HG03045 (cell line): ENCODE results near the gene NME4.

Source experiments
- ATAC-seq: cut with Tn5 transposase; IDR thresholded peaks from one replicate; pipeline ENCODE4 v1.9.1; 2021; ENCODE audit warnings: mild to moderate bottlenecking, moderate library complexity; ENCODE audit not compliant: unreplicated experiment

Gene NME4

DNA sequence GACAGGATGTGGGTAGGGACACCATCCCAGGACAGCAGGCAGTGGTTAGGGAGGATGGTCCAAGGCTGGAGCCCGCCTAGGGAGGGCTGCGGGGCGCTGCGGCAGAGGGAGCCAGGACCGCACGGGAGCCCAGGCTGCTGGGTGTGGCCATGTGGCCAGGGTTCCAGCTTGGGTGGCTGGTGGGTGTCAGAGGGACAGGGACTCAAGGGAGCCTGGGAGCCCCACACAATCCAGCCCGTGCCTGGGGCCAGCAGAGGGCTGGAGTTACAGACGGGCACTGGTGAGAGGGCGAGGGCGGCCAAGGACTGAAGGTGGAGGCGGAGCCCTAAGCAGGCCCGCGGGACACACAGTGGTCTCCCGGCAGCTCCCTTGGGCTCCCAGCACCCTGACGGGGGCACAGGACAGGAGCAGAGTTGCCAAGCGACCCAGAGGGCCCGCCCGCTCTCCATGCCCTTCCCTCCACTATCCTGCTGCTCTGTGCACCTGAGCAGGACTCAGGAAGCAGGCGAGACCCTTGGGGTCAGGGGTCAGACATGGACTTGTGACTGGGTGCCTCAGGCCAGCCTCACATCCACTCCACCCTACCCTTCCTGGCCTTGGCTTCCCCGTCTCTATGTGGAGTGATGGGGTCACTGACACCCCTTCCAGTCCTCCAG is 33.8 kb upstream of the NME4 start:
- no peak for ATAC-seq

DNA sequence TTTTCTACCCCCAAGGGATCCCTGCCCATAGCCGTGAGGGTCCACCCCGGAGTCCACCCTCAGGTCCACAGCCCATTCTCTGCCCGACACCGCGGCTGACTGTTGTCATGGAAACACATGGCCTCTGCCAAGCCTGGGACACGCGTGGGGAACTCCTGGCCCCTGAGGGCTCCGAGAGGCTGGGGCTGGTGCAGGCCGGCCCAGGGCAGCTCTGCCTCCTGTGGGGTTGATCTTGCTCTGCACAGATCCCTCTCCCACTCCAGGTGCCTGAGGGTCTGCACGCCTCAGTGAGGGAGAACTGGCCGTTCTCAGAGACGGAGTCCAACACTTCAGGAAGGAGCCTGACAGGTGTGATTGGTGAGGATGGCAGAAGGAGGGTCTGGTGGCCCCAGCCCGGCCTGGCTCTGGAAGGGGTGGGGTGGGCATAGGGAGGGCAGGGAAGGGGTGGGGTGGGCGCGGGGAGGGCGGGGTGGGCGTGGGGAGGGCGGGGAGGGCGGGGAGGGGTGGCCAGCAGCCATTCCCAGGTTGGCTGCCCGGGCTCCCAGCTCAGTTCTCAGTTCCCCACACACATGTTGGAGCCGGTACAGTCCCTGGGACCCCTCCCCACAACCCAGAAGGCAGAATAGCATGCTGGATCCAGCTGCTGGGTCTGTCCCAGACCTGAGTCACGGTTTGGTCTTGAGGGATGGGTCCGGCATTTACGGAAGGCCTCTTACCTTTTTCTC is 33.1 kb upstream of the NME4 start:
- ATAC-seq: no peak

DNA sequence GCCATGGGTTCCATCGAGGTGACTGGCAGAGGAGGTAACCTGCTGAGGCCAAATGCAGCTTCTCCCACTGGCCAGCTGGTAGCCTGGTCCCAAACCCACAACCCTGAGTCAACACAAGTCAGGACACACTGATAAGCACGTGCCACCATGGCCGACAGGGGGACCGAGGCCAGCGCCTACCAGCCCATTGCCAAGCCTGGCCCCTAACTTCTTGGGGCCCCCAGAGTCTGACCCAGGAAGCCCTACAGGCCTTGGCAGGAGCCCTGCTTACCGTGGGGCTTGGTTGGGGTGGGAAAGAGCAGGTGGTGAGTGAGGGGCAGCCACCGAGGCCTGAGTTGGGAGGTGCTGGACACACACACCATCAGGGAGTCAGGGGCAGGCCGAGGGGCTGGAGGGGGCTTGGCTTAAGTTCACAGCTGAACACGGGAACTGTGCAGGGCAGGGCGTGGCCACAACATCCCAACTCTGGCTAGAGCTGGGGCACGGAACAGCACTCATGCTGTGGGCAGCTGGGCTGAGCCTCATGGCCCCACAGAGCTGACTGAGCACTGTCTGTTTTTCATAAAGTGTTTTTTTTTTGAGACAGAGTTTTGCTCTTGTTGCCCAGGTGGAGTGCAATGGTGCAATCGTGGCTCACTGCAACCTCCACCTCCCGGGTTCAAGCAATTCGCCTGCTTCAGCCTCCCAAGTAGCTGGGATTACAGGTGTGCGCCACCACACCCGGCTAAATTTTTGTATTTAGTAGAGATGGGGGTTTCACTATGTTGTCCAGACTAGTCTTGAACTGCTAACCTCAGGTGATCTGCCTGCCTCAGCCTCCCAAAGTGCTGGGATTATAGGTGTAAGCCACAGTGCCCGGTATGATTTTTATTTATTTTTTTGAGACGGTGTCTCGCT is 32.2 kb upstream of the NME4 start:
- ATAC-seq: no peak

DNA sequence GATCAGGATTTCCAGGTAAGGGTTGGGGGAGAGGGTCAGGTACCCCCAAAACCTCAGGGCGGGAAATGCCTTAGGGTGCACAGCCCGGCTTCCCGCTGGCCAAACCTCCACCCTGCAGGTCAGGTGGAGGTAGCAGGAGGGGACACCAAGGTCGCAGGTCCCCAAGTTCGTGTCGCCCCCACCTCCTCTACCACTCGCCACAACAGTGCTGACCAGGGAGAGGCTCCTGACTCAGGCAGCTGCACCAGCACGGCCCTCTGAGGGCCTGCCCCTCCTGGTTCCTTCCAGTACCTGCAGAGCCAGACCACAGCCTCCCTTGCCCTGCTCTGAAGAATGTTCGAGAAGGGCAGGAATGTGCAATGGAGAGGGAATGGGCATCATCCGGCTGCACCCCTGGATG is 30.5 kb upstream of the NME4 start:
- ATAC-seq: no peak

DNA sequence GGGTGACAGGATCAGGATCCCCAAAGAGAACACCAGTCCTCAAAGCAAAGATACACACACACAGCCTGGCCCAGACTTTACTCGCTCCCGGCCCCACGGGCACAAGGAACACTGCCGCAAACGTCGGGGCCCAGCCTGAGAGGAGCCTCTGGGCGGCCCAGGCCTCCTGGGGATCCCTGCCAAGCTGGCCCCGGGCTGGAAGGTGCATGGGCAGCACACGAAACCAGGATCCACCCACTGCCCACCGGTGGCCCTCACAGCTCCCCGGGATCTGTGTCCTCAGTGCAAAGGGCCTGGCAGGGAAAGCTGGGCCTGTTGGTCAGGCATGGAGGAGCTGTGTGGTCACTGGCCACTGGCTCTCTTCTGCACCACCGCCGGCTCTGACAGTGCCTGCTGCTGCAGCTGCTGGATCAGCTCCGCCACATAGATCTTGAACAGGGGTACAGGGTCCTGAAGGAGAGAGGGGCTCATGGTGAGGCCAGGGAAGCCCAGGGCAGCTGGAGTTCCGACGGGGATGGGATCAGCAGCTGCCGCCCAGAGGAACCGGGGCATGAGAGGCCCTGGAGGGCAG is 29.6 kb upstream of the NME4 start:
- no peak for ATAC-seq

DNA sequence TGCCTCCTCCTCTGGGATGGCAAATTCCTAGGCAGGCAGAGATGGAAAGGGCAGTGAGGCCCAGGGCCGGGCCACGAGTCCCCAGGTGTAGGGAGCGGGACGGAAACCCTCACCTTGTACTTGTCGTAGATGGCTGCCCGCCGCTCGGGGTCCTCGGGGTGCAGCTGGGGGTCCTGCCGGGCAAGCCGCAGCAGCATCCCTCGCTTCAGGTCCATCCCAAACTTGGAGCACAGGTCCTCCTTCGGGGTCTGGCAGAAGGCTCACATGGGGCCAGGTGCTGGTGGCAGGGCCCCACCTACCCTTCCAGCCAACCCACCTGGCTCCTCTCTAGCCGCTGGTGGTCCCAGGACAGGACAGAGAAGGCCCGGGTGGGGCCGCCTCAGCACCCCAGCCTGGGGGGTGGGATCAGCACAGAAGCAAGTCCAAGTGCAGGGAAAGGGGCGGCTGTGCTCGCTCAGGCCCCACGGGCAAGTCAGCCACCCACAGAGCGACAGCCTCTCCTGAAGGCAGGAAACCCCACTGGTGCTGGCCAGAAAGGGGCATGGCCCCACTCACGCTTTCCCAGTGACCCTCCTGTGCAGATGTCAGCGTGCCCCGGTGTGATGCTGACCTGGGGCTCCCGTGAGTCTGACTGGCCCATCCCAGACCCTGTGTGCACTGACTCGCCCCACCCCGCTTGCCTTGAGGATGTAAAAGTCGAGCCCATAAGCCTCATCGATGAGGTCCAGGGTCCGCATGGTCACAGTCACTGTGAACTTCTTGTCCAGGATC is 28.4 kb upstream of the NME4 start:
- no peak for ATAC-seq

DNA sequence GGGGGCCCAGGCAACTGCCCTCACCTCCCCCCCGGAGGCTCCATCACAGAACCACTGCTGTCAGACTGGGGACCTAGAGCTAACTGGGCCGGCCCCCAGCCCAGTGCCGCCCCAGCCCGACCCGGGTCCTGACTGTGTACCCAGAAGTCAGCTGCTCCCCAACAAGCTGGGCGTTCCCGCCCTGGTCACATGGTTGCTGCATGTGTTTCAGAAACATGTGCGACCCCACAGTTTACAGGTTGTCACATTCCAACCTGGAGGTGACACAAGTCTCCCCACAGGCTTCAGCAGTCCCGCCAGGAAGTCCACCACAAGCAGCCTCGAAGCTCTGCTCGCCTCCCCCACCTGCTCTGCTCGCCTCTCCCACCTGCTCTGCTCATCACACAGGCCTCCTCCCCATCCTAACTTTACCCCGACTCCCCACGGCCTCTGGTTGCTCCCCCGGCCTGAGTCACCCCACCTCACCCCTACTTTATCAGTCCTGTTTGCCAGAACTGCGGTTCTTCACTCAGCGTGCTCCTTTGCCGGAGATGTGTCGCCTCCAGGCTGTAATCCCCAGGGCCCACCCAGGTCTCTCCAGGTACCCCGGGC is 27.6 kb upstream of the NME4 start:
- ATAC-seq: no peak

DNA sequence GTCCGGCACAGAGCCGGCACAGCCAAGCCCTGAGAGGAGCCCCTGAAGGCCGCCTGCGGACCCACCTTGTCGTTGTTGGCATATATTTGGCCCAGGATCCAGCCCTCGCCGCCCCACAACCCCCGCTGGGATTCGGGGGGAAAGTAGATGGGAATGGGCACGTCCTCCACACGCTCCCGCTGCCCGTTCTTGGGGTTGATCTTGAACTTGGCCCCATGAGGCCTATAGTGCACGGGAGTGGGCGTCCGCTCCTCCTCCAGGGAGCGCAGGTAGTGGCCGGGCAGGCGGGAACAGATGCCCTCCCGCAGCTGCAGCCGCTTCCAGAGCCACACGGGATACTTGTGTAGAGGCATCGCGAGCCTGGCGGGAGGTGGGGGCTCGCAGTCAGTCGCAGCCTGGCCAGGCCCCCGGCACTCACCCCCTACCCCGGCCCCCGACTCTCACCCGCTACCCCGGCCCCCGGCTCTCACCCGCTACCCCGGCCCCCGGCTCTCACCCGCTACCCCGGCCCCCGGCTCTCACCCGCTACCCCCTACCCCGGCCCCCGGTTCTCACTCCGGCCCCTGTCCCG is 27.0 kb upstream of the NME4 start:
- no peak for ATAC-seq

DNA sequence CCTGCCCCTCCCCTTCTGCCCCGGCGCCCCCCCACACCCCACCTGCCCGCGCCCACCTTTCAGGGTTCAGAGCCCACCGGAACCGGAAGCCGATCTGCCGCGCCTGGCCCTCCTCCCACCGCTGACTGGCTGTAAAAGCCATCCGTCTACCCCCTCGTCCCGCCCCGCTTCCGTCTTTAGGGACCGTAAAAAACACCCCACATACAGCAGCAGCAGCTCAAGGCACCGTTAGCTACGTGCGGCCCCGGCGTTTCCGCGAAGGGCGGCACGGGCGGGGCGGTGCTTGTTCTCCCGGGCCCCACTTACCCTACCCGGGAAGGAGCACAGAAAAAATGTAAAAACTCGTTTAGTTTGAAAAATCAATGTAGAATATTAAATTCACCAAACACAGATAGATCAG is 26.6 kb upstream of the NME4 start, which contains the start of gene MRPL28:
TSS of gene MRPL28 (minus strand) at position 96 of the 400 bp plus-strand sequence. CDS start 320 bp downstream, outside the sequence.
- ATAC-seq: peak; percentile 64

DNA sequence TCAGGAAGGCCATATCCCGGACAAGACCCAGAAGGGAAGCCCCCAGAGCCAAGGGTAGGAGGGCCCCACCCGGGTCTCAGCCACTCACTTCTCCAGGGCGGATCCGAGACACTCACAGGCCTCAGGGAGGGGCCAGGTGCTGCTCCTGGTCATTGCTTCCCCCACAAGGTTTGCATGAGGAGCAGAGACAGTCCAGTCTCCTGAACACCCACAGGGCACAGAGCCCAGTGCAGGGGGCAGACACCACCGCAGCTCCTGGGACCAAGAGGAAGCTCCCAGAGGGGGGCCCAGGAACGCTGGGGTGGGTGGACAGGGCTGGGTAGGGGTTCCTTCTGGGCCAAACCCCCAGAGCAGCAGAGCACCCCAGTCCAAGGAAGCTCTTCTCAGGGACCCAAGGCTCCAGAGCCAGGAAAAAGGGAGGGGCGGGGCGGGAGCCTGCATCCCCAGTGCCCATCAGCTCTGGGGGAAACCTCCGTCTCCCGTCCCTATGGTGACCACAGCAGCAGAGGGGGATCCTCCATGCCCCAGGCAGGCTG is 26.0 kb upstream of the NME4 start:
- ATAC-seq: no peak

DNA sequence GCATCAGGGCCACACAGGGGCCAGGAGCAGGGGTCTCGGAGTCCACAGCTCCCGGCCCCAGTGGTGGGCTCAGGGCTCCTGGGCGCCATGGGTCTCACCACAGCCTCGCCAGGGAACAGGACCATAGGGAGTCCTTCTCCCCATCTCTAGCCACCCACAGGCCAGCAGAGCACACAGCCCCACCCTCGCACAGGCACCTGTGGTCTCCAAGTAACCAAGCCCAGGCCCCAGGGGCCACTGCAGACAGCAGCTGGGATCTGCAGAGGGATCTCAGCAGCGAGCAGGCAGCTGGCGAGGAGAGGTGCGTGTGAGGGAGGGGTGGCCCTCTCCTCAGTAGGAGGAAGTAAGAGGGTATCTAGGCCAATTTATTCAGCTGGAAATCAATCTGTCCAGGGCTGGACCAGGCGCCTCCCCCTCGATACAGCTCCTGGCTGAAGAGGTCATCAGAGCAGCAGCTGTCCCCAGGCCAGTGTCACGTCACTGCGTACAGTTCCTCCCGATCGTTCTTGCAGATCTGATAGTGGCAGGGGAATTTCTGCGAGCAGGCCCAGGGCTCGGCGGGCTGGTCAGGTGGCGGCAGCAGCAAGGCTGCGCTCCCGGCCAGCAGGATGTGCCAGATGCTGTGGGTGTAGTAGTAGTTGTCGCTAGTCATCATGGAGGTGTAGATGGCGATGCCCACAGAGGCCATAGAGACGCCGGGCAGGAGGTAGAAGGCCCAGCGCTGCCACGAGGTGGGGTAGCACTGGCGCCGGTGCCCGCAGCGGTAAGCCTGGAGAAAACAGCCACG is 25.3 kb upstream of the NME4 start:
- ATAC-seq: no peak

DNA sequence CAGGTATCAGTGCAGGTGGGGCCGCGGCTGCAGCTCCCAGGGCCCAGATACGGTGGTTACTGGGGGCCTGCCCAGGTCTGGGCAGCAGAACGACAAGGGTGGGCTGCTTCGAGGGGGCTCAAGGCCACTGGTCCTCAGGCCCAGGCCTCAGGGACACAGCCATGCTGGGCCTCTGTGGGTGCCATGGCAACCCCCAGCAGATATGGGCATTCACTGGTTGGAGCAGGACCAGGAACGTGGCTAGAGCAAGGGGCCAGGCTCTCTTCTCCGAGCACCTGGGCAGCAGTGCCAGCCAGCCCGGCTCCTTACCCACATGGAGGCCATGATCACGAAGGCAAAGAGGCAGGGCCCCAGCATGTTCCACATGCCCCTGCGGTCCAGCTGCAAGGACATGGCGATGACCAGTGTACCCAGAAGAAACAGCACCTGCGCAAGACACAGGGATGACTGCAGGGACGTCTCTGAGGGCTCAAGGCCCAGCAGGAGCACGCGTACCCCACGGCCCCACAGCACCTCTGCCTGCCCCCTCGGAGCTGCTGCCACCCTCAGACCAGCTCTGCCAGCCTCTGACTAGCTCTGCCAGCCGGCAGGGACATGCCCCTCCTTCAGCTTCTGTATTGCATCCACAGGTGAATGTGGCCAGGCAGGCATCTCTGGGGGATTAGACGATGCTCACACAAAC is 24.6 kb upstream of the NME4 start:
- no peak for ATAC-seq

DNA sequence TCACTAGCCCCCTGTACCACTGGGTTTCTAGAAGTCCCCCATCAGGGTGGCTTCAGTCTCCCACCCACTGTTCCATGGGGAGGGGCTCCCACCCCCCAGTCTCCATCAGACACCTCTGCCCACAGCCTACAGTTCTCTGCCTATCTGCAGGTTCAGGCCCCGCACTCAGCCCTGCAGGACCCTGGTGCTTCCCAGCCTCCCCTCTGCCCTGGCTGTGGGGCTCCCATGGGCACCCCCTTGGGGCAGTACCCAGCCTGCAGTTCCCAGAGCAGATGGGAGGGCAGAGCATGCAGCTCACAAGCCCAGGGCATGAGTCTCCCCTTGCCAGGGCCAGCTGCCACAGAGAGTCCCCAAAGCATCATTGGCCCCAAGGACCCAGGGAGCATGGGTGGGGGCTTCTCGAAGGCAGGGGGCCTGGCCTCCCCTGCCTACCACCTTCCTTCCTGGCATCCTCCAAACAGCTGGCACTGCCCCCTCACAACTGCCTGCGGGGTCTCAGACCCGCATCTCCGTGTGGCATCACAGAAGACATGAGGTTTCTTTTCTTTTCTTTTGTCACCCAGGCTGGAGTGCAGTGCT is 23.9 kb upstream of the NME4 start:
- ATAC-seq: no peak

DNA sequence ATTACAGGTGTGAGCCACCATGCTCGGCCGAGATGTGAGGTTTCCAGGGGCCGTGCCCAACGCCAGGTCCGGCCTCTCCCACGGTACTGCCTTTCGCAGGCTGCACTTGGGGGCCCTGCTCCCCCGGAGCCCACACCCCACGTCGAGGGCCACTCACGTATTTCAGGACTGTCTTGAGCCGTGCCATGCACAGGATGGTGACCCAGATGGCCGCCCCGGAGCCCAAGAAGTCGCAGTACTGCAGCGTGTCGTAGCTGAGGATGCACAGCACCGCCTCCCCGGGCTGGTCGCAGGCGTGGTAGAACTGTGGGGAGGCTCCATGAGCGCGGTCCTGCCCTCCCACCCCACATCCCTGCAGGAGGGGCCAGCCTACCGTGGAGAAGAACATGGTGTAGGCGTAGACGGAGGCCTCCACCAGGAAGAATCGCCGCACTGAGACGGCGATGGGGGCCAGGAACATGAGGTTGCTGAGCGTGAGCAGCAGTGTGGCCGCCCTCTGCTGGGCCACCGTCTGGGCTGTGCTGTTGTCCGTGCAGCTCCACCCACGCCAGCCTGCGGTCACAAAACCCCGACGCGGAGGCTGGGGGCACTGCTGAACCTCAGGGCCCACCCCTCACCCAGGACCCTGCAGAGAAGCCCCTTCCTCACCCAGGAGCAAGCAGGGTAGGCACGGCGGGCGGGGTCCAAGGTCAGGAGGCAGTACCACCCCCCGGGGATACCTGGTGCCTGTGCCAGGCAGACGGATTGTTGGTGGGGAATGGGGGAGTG is 23.0 kb upstream of the NME4 start:
- ATAC-seq: no peak

DNA sequence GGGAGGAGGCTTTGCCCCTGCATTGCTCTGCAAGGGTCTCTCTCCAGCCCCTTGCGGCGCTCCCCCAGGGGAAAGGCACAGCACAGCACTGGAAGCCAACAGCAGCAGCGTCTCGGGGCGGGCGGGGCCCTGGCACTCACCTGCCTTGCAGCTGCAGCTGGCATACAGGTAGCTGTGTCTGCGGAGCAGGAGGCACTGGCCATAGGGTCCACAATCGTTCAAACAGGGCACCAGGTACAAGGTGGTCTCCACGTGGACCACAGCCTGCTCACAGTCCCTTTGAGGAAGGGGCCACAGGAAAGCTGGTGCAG is 22.4 kb upstream of the NME4 start:
- no peak for ATAC-seq

DNA sequence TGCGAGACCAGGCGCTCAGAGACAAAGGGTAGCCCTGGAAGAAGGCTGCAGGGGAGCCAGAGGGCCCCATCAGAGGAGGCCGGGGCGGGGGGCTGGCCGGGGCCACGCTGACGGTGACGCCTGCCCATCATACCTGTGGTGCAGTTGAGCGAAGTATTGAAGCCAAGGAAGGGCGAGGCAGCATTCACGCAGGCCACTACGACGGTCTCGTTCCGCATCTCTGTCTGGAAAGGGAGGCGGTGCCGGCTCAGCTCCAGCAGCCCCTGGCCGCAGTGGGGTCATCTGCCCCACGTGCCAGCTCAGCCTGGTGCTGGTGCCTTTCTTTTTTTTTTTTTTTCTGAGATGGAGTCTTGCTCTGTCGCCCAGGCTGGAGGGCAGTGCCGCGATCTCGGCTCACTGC is 21.8 kb upstream of the NME4 start:
- ATAC-seq: no peak
